OCI-LY3 (cell line): ENCODE results near the gene HAND1.

ENCODE experiments used
- H2AFZ ChIP-seq: fragments of 200-600, 300-600 bp; shearing (Covaris generic); 2 replicates; pipeline ENCODE4 v1.6.0; 2014; ENCODE audit warnings: antibody characterized with exemption, low read depth, low read length
- H3K27ac ChIP-seq: fragments of 200-600, 300-600 bp; sonication (generic); 2 replicates; pipeline ENCODE4 v1.5.1; 2014; ENCODE audit warnings: mild to moderate bottlenecking, low read length, moderate library complexity, mixed read lengths
- H3K27me3 ChIP-seq: fragments of 200-600, 300-600 bp; sonication (generic); 2 replicates; pipeline ENCODE4 v1.6.1; 2014; ENCODE audit warnings: low read depth, low read length, mixed read lengths
- H3K36me3 ChIP-seq: fragments of 200-600, 300-600 bp; sonication (generic); replicated peaks from 2 replicates; pipeline ENCODE3; 2014; ENCODE audit warnings: low read depth, low read length, mixed read lengths
- H3K4me1 ChIP-seq: fragments of 300-600, 200-600 bp; sonication (generic); 2 replicates; pipeline ENCODE4 v1.6.1; 2014; ENCODE audit warnings: low read length, mixed read lengths
- H3K4me2 ChIP-seq: fragments of 200-600, 300-600 bp; sonication (generic); 2 replicates; pipeline ENCODE4 v1.6.1; 2014; ENCODE audit warnings: low read length, mixed read lengths
- H3K4me3 ChIP-seq: fragments of 300-600, 200-600 bp; sonication (generic); 2 replicates; pipeline ENCODE4 v1.5.1; 2014; ENCODE audit warnings: antibody characterized with exemption, mild to moderate bottlenecking, low read length, moderate library complexity
- H3K79me2 ChIP-seq: fragments of 300-600, 200-600 bp; shearing (Covaris generic); 2 replicates; pipeline ENCODE4 v1.6.1; 2014; ENCODE audit warnings: mild to moderate bottlenecking, low read length, mixed read lengths
- H3K9ac ChIP-seq: fragments of 300-600, 200-600 bp; shearing (Covaris generic); 2 replicates; pipeline ENCODE4 v1.6.0; 2014; ENCODE audit warnings: mild to moderate bottlenecking, low read length, moderate library complexity
- H3K9me3 ChIP-seq: fragments of 200-600, 300-600 bp; shearing (Covaris generic); 2 replicates; pipeline ENCODE4 v1.6.1; 2014; ENCODE audit warnings: low read length, mixed read lengths; ENCODE audit not compliant: insufficient read depth
- H4K20me1 ChIP-seq: fragments of 200-600, 300-600 bp; sonication (generic); 2 replicates; pipeline ENCODE4 v1.6.1; 2016; ENCODE audit warnings: low read length, mixed read lengths; ENCODE audit not compliant: insufficient read depth
- CTCF ChIP-seq: fragments of 200-600, 300-600 bp; sonication (generic); IDR thresholded peaks from 2 replicates; pipeline ENCODE4 v1.5.1; 2014; ENCODE audit warnings: antibody characterized with exemption, low read length, low read depth
- EZH2phosphoT487 ChIP-seq: fragments of 200-600 bp; shearing (Covaris generic); IDR thresholded peaks from 2 replicates; pipeline ENCODE4 v1.6.1; 2018; ENCODE audit warnings: antibody characterized with exemption, mixed run types, low read depth

Gene HAND1

GRCh38 chr5:154449786-154450185 is 28.2 kb downstream of the HAND1 start:
- Histone ChIP-seq H3K36me3 (peaks cover 6% of the 10 kb centered on the region), H3K4me2 (no peak overlapping the region), H3K79me2 (peaks cover 31% of the 10 kb centered on the region), H3K9ac (no peak overlapping the region), H3K4me1 (peaks cover 11% of the 10 kb centered on the region; the same call in 1 of the 2 replicates), H3K4me3 (no peak overlapping the region), H2AFZ (no peak overlapping the region), H3K27ac (no peak overlapping the region), H3K27me3 (no peaks in the 10 kb centered on the region), H4K20me1 (peaks cover 16% of the 10 kb centered on the region), H3K9me3 (no peaks in the 10 kb centered on the region)
- no peak for TF ChIP-seq CTCF
- TF ChIP-seq EZH2phosphoT487 = no peak

GRCh38 chr5:154447089-154447725 is 30.8 kb downstream of the HAND1 start:
- peaks cover 14% of the 10 kb centered on the region; the same call in 1 of the 2 replicates for H3K4me1 ChIP-seq
- no peaks in the 10 kb centered on the region for H3K27me3 ChIP-seq
- no peak overlapping the region for H3K27ac ChIP-seq
- peaks cover 16% of the 10 kb centered on the region for H4K20me1 ChIP-seq
- H3K9ac ChIP-seq = peak overlapping the region; percentile 79
- no peaks in the 10 kb centered on the region for H3K9me3 ChIP-seq
- no peak overlapping the region for H2AFZ ChIP-seq
- H3K36me3 ChIP-seq = peaks cover 8% of the 10 kb centered on the region
- peak overlapping the region; percentile 93 for H3K4me2 ChIP-seq
- H3K4me3 ChIP-seq = peak overlapping the region; percentile 97
- TF ChIP-seq CTCF = no peak
- no peak for TF ChIP-seq EZH2phosphoT487
- peaks cover 36% of the 10 kb centered on the region for H3K79me2 ChIP-seq

GRCh38 chr5:154446195-154447088 is 31.6 kb downstream of the HAND1 start:
- H3K27me3 ChIP-seq = no peaks in the 10 kb centered on the region
- H3K4me1 ChIP-seq = peaks cover 10% of the 10 kb centered on the region; the same call in 1 of the 2 replicates
- no peak overlapping the region for H3K27ac ChIP-seq
- H3K36me3 ChIP-seq = peaks cover 9% of the 10 kb centered on the region
- H2AFZ ChIP-seq = no peak overlapping the region
- peak overlapping the region; percentile 79 for H3K9ac ChIP-seq
- H4K20me1 ChIP-seq = peaks cover 16% of the 10 kb centered on the region
- H3K4me3 ChIP-seq = peak overlapping the region; percentile 97
- no peaks in the 10 kb centered on the region for H3K9me3 ChIP-seq
- peak overlapping the region; percentile 93 for H3K4me2 ChIP-seq
- no peak for TF ChIP-seq EZH2phosphoT487
- TF ChIP-seq CTCF = no peak
- peaks cover 36% of the 10 kb centered on the region for H3K79me2 ChIP-seq
